HCT116 (cell line): ENCODE results near the gene SLC41A3. TPM values are rescaled to one million over a fixed set of nuclear protein-coding genes. Genes with fewer than 3 reads are reported as not detected.
A peak's percentile ranks its signal among the peaks of the same experiment; 100 is the strongest.

Experiments used
- ATAC-seq: fragments of 200-7000 bp; cut with Tn5 transposase; 2 replicates; pipeline ENCODE4 v1.9.1; 2020; ENCODE audit warnings: mild to moderate bottlenecking, moderate library complexity
- BruUV-seq: library from RNA; stranded (reverse); fragments of 400-500 nt; replicated peaks from 2 replicates; lab custom pipeline; 2021; lab: Mats Ljungman, UMichigan
- CTCF ChIA-PET: fragments of 300-600 bp; sonication (Branson Sonifier 250); formaldehyde crosslinking; loops from one replicate; lab custom pipeline; 2021; ENCODE audit warnings: antibody characterized with exemption; lab: Charles Lee
- POLR2A ChIA-PET: fragments of 300-600, 350-600 bp; sonication (Branson Sonifier 250); formaldehyde crosslinking; loops from one replicate; lab custom pipeline; 2021; ENCODE audit warnings: antibody characterized with exemption; lab: Charles Lee
- RAD21 ChIA-PET, 2 experiments: fragments of 300-600 bp; sonication (Branson Sonifier 250); formaldehyde crosslinking; loops; one replicate each; lab custom pipeline; 2023; ENCODE audit warnings: low total read pairs in 2 of 2; ENCODE audit not compliant: uncharacterized antibody in 2 of 2, unreplicated experiment in 2 of 2, low non-redundant PET in 1 of 2; lab: Charles Lee
- DNase-seq: peaks from one replicate; pipeline ENCODE4 v3.0.0-alpha.2; 2010; ENCODE audit warnings: low read depth, low spot score
- H2AFZ ChIP-seq: fragments of 200-600 bp; shearing (Covaris generic), sonication (generic); 2 replicates; pipeline ENCODE4 v1.6.1; 2017; ENCODE audit warnings: low read depth, mixed run types, mixed read lengths, antibody characterized with exemption, low read length; ENCODE audit not compliant: poor library complexity, severe bottlenecking
- H3K27ac ChIP-seq: 2 replicates; pipeline ENCODE4 v1.5.1; 2012; ENCODE audit warnings: low read depth, low read length
- H3K27me3 ChIP-seq: fragments of 200-600 bp; sonication (generic); 2 replicates; pipeline ENCODE4 v1.6.1; 2016; ENCODE audit warnings: mixed run types, low read length, mixed read lengths; ENCODE audit not compliant: insufficient read depth
- H3K36me3 ChIP-seq, 2 experiments: fragments of 200-500 bp in 1 of 2; fragments of 200-600 bp in 1 of 2; sonication (Bioruptor generic) in 1 of 2; sonication (generic) in 1 of 2; 2 replicates each; pipeline versions ENCODE4 v1.5.1 to v1.6.1; 2014 to 2016; ENCODE audit warnings: low read length in 2 of 2, inconsistent platforms in 1 of 2, mixed read lengths in 1 of 2, mixed run types in 1 of 2; ENCODE audit not compliant: insufficient read depth in 2 of 2, control insufficient read depth in 1 of 2
- H3K4me1 ChIP-seq, 2 experiments: fragments of 200-600 bp in 1 of 2; sonication (generic) in 1 of 2; 2 replicates each; pipeline versions ENCODE4 v1.5.1 to v1.6.1; 2012 to 2017; ENCODE audit warnings: low read length in 2 of 2, inconsistent platforms in 1 of 2, mild to moderate bottlenecking in 1 of 2, mixed read lengths in 1 of 2, mixed run types in 1 of 2, moderate library complexity in 1 of 2; ENCODE audit not compliant: insufficient read depth in 2 of 2, control insufficient read depth in 1 of 2
- H3K4me2 ChIP-seq: fragments of 200-600 bp; sonication (generic); 2 replicates; pipeline ENCODE4 v1.6.1; 2017; ENCODE audit warnings: mixed run types, low read length, mixed read lengths
- H3K4me3 ChIP-seq, 2 experiments: fragments of 200-600 bp in 1 of 2; sonication (generic) in 1 of 2; replicated peaks in 1 of 2; 2 replicates each; pipeline ENCODE4 v1.5.1; 2011 to 2016; ENCODE audit warnings: low read length in 2 of 2, control low read depth in 1 of 2, low read depth in 1 of 2, mild to moderate bottlenecking in 1 of 2, mixed read lengths in 1 of 2, mixed run types in 1 of 2
- H3K79me2 ChIP-seq: fragments of 200-600 bp; sonication (generic); 2 replicates; pipeline ENCODE4 v1.6.1; 2017; ENCODE audit warnings: mild to moderate bottlenecking, mixed run types, low read length, moderate library complexity, mixed read lengths; ENCODE audit not compliant: insufficient read depth
- H3K9ac ChIP-seq: fragments of 200-600 bp; sonication (generic); 2 replicates; pipeline ENCODE4 v1.6.1; 2016; ENCODE audit warnings: low read length, mixed read lengths
- H3K9me2 ChIP-seq: fragments of 200-600 bp; sonication (generic), shearing (Covaris generic); 2 replicates; pipeline ENCODE4 v1.6.1; 2017; ENCODE audit warnings: mixed run types, mild to moderate bottlenecking, moderate library complexity; ENCODE audit not compliant: insufficient read depth
- H3K9me3 ChIP-seq, 2 experiments: fragments of 200-500 bp in 1 of 2; fragments of 200-600 bp in 1 of 2; sonication (Bioruptor generic) in 1 of 2; sonication (generic) in 1 of 2; 2 replicates each; pipeline ENCODE4 v1.6.1; 2014 to 2017; ENCODE audit warnings: low read length in 2 of 2, mixed read lengths in 2 of 2, inconsistent platforms in 1 of 2, low read depth in 1 of 2, mild to moderate bottlenecking in 1 of 2, mixed run types in 1 of 2, moderate library complexity in 1 of 2; ENCODE audit not compliant: control insufficient read depth in 1 of 2, insufficient read depth in 1 of 2
- H4K20me1 ChIP-seq: fragments of 200-600 bp; sonication (generic), shearing (Covaris generic); 2 replicates; pipeline ENCODE4 v1.6.1; 2017; ENCODE audit warnings: mixed run types, mild to moderate bottlenecking, moderate library complexity; ENCODE audit not compliant: insufficient read depth
- CBX3 ChIP-seq: IDR thresholded peaks from 2 replicates; pipeline ENCODE4 v1.6.1; 2012; ENCODE audit warnings: low read depth
- CEBPB ChIP-seq: IDR thresholded peaks from 2 replicates; pipeline ENCODE4 v1.6.1; 2012; ENCODE audit warnings: low read depth
- ELF1 ChIP-seq: IDR thresholded peaks from 2 replicates; pipeline ENCODE4 v1.6.1; 2012; ENCODE audit warnings: low read depth, borderline replicate concordance
- EZH2 ChIP-seq: fragments of 200-600 bp; sonication (generic); IDR thresholded peaks from 2 replicates; pipeline ENCODE4 v1.6.1; 2017; ENCODE audit warnings: antibody characterized with exemption, mixed run types
- EZH2phosphoT487 ChIP-seq: fragments of 200-600 bp; IDR thresholded peaks from 2 replicates; pipeline ENCODE4 v1.6.1; 2018; ENCODE audit warnings: antibody characterized with exemption, borderline replicate concordance
- FOSL1 ChIP-seq: IDR thresholded peaks from 2 replicates; pipeline ENCODE4 v1.6.1; 2012; ENCODE audit warnings: low read depth
- JUND ChIP-seq: IDR thresholded peaks from 2 replicates; pipeline ENCODE4 v1.6.1; 2012
- POLR2A ChIP-seq: IDR thresholded peaks from 2 replicates; pipeline ENCODE4 v1.7.0; 2011; ENCODE audit warnings: borderline replicate concordance; ENCODE audit not compliant: insufficient read depth, insufficient read length; ENCODE audit errors: extremely low read depth
- RAD21 ChIP-seq: IDR thresholded peaks from 2 replicates; pipeline ENCODE4 v1.6.1; 2012; ENCODE audit warnings: low read depth, mild to moderate bottlenecking
- SIN3A ChIP-seq: IDR thresholded peaks from 2 replicates; pipeline ENCODE4 v1.6.1; 2012; ENCODE audit warnings: low read depth
- SRF ChIP-seq: IDR thresholded peaks from 2 replicates; pipeline ENCODE4 v1.6.1; 2012; ENCODE audit warnings: low read depth
- ZFX ChIP-seq: fragments of 450-650 bp; IDR thresholded peaks from 2 replicates; pipeline ENCODE4 v1.6.1; 2017
- intact Hi-C: fragments of 100-400 bp; cut with micrococcal nuclease; formaldehyde crosslinking; loops from 2 replicates; pipeline ENCODE4 v1.10.0; 2022
- total RNA-seq: library from RNA; stranded (reverse); gene quantifications from one replicate; pipeline ENCODE4 v1.2.1, GENCODE V29; 2021; ENCODE audit not compliant: unreplicated experiment
- TF ChIP-seq, protein P1 (sequence below): IDR thresholded peaks from 2 replicates; pipeline ENCODE4 v1.6.1; 2011; ENCODE audit warnings: mild to moderate bottlenecking, low read length, moderate library complexity; ENCODE audit not compliant: insufficient replicate concordance; ENCODE audit errors: extremely low read depth
- TF ChIP-seq, protein P2 (sequence below), 3 experiments: fragments of 200-600 bp in 1 of 3; sonication (generic) in 1 of 3; IDR thresholded peaks in 2 of 3; conservative IDR thresholded peaks in 1 of 3; 2 replicates each; pipeline ENCODE4 v1.5.1; 2012 to 2017; ENCODE audit warnings: low read depth in 2 of 3, low read length in 2 of 3, antibody characterized with exemption in 1 of 3, borderline replicate concordance in 1 of 3, control low read depth in 1 of 3, mild to moderate bottlenecking in 1 of 3, mixed read lengths in 1 of 3, mixed run types in 1 of 3, moderate library complexity in 1 of 3; ENCODE audit not compliant: insufficient read depth in 1 of 3
- TF ChIP-seq, protein P3 (sequence below): IDR thresholded peaks from 2 replicates; pipeline ENCODE4 v1.6.1; 2012

The SLC41A3 gene
- total RNA-seq, 1 experiment from 2014 or later: 45.9 TPM

DNA sequence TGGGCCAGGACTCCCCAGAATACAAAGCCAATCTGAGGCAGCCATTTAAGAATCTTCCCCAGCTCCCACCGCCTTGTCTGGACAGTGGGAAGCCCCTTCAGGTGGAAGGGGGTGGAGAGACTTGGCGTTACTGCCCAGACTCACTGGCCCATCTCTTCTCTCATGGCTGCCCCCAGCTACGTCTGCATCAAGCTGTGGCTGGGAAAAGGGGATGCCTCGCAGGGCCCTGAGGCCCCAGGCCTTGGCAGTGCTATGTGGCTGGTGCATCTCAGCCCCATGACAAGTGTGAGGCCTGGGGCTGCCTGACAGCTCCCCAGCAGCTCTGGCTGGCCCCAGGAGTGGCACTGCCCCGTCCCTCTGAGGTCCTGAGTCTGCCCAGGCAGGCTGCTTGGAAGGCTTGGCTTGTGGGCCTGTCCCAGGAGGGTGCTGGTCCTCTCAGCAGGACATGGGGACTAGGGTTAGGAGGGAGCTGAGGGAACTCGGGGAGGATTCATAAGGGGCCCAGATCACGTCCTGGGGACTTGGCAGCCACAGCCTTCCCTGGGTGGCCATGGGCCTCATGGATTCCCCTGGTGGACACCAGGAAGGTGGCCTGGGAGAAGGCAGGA, 20.2 kb upstream of the SLC41A3 start:
- no peak overlapping the region for H3K9ac ChIP-seq
- intact Hi-C loops: no loop called here
- H3K4me1 ChIP-seq: no peaks in the 10 kb centered on the region
- ChIA-PET POLR2A (no interaction called here), CTCF (no interaction called here), RAD21 (no interaction called here)
- no peaks in the 10 kb centered on the region for H3K27me3 ChIP-seq
- no peak overlapping the region for H3K27ac ChIP-seq
- no peak overlapping the region for H2AFZ ChIP-seq
- no TSS peak for BruUV-seq
- ATAC-seq (peak; percentile 6; the same call in 1 of the 2 replicates), DNase-seq (no peak)
- no peaks in the 10 kb centered on the region for H3K9me3 ChIP-seq
- H4K20me1 ChIP-seq: no peaks in the 10 kb centered on the region
- H3K79me2 ChIP-seq: no peaks in the 10 kb centered on the region
- no peak overlapping the region for H3K4me2 ChIP-seq
- no peak overlapping the region for H3K4me3 ChIP-seq
- no peaks in the 10 kb centered on the region for H3K9me2 ChIP-seq
- TF ChIP-seq, protein P1, sequence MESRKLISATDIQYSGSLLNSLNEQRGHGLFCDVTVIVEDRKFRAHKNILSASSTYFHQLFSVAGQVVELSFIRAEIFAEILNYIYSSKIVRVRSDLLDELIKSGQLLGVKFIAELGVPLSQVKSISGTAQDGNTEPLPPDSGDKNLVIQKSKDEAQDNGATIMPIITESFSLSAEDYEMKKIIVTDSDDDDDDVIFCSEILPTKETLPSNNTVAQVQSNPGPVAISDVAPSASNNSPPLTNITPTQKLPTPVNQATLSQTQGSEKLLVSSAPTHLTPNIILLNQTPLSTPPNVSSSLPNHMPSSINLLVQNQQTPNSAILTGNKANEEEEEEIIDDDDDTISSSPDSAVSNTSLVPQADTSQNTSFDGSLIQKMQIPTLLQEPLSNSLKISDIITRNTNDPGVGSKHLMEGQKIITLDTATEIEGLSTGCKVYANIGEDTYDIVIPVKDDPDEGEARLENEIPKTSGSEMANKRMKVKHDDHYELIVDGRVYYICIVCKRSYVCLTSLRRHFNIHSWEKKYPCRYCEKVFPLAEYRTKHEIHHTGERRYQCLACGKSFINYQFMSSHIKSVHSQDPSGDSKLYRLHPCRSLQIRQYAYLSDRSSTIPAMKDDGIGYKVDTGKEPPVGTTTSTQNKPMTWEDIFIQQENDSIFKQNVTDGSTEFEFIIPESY: no peak
- TF ChIP-seq JUND (no peak), EZH2 (no peak), ZFX (no peak), EZH2phosphoT487 (no peak), RAD21 (no peak), SRF (no peak), CEBPB (no peak), POLR2A (no peak), CBX3 (no peak), ELF1 (no peak), SIN3A (no peak), FOSL1 (no peak)
- TF ChIP-seq, protein P2, sequence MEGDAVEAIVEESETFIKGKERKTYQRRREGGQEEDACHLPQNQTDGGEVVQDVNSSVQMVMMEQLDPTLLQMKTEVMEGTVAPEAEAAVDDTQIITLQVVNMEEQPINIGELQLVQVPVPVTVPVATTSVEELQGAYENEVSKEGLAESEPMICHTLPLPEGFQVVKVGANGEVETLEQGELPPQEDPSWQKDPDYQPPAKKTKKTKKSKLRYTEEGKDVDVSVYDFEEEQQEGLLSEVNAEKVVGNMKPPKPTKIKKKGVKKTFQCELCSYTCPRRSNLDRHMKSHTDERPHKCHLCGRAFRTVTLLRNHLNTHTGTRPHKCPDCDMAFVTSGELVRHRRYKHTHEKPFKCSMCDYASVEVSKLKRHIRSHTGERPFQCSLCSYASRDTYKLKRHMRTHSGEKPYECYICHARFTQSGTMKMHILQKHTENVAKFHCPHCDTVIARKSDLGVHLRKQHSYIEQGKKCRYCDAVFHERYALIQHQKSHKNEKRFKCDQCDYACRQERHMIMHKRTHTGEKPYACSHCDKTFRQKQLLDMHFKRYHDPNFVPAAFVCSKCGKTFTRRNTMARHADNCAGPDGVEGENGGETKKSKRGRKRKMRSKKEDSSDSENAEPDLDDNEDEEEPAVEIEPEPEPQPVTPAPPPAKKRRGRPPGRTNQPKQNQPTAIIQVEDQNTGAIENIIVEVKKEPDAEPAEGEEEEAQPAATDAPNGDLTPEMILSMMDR (IDR thresholded peaks at IDR 0.05 in 2 of 3, conservative IDR thresholded peaks at IDR 0.05 in 1 of 3; ENCODE audit: borderline replicate concordance in 1 of 3, insufficient read depth in 1 of 3, low read depth in 2 of 3, low read length in 2 of 3): no peak
- TF ChIP-seq, protein P3, sequence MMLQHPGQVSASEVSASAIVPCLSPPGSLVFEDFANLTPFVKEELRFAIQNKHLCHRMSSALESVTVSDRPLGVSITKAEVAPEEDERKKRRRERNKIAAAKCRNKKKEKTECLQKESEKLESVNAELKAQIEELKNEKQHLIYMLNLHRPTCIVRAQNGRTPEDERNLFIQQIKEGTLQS: no peak
- no peaks in the 10 kb centered on the region for H3K36me3 ChIP-seq
